GM18498 (cell line): ENCODE results near the gene SLC7A9.
"Not testable (repeated sequence)": the region's sequence is repeated elsewhere in the genome, so short reads cannot be mapped to it uniquely, and the experiment has no call there.

ENCODE experiments used
- ATAC-seq: cut with Tn5 transposase; IDR thresholded peaks from one replicate; pipeline ENCODE4 v1.9.1; 2021; ENCODE audit warnings: mild to moderate bottlenecking, moderate library complexity; ENCODE audit not compliant: unreplicated experiment

Gene SLC7A9

DNA sequence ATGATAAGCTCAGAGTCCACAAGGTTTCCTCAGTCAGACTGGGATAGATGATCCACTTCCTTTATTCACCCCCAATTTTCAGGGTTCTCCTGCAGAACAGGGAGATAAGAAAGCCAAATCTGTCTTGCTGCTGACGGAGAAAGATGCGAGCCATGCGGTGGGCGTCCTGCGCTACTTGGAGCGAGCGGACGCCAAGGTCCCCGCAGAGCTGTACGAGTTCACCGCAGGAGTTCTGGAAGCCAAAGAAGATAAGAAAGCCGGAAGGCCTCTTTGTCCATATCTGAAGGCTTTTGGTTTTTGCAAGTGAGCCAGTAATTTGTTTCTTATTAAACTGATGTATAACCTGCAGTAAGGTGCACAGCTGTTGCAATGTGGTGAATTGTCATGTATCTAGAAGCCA, 66.7 kb downstream of the SLC7A9 start:
- no peak for ATAC-seq

DNA sequence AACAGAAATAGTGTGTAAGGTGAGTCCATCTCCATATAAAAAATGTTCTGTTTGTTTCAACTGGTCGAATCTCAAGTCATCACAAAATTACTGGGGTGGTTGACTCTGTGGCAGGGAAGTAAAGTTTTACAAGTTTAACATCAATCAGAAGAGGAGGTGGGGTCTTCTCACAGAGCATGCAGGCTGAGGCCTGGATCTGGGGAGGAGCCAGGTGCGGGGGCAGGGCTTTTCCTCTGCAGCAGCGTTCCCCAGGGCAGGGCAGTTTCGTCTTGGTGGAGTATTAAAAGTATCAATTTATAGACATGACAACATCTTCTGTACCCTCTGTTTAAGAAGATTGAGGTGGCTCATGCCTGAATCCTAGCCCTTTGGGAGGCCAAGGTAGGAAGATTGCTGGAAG, 68.8 kb downstream of the SLC7A9 start:
- no peak for ATAC-seq

DNA sequence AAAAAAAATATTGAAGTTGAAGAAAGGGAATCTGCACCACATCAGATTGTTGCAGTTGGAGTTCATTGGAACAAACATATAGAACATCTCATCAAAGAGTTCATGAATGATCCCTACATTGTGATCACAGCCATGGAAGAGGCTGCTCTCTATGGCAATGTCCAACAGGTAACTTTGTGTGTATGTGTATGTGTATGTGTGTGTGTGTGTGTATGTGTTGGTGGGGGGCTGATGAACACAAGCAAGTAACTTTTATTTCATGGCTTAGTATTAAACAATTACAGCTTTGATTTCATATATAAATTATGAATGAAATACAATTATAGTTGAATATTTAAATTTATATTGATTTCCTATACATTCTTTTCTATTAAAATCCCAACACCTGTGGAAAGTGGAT, 69.4 kb downstream of the SLC7A9 start:
- no peak for ATAC-seq

DNA sequence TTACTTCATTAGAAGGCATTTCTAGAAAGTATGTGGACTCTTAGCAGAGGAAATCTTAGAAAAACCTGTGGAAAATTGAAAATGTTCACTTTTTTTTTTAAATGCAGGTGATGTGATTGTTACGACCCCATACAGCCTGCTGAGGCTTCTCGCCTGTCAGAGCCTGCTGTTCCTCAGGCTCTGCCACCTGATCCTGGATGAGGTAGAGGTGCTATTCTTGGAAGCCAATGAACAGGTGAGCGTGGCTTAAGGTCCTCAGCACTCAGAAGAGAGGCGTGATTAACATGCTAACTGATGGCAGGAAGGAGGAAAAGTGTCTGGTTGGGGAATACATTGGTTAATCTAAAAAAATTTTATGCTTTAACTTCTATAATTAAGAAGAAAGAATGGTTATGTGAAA, 71.4 kb downstream of the SLC7A9 start:
- no peak for ATAC-seq

DNA sequence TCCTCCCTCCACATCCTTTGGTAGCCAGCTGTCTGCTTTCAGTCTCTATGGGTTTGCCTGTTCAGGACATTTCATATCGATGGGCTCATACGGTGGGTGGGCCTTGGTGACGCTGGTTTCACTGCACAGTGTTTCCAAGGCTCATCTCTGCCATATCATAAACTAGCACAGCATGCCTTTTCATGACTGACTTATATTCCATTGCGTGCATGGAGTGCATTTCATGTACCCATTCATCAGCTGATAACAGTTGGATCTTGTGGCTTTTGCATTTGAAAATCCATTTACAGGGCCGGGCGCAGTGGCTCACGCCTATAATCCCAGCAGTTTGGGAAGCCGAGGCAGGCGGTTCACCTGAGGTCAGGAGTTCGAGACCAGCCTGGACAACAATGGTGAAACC, 80.1 kb downstream of the SLC7A9 start:
- ATAC-seq, result no peak

DNA sequence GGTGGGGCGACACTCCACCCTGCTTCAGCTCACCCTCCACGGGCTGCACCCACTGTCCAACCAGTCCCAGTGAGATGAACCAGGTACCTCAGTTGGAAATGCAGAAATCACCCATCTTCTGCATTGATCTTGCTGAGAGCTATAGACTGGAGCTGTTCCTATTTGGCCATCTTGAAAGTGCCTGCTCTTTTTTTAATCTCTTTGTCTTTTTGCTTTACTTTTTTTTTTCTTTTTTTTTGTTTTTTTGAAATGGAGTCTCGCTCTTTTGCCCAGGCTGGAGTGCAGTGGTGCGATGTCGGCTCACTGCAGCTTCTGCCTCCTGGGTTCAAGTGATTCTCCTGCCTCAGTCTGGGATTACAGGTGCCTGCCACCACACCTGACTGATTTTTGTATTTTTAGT, 81.7 kb downstream of the SLC7A9 start:
- not testable (repeated sequence) for ATAC-seq

DNA sequence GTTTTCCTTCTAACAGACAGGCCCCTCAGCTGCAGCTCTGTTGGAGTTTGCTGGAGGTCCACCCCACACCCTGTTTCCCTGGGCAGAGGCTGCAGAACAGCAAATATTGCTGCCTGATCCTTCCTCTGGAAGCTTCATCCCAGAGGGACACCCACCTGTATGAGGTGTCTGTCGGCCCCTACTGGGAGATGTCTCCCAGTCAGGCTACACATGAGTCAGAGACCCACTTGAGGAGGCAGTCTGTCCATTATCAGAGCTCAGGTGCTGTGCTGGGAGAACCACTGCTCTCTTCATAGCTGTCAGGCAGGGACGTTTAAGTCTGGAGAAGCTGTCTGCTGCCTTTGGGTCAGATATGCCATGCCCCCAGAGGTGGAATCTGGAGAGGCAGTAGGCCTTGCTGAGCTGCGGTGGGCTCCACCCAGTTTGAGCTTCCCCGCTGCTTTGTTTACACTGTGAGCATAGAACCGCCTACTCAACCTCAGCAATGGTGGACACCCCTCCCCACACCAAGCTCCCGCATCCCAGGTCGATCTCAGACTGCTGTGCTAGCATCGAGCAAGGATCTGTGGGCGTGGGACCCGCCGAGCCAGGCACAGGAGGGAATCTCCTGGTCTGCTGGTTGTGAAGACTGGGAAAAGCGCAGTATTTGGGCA, 82.3 kb downstream of the SLC7A9 start:
- ATAC-seq, result not testable (repeated sequence)

DNA sequence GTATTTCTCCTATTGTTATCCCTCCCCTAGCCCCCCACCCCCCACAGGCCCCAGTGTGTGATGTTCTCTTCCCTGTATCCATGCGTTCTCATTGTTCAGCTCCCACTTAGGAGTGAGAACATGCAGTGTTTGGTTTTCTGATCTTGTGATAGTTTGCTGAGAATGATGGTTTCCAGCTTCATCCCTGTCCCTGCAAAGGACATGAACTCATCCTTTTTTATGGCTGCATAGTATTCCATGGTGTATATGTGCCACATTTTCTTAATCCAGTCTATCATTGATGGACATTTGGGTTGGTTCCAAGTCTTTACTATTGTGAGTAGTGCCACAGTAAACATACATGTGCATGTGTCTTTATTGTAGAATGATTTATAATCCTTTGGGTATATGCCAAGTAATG, 87.5 kb downstream of the SLC7A9 start:
- ATAC-seq, result not testable (repeated sequence)

DNA sequence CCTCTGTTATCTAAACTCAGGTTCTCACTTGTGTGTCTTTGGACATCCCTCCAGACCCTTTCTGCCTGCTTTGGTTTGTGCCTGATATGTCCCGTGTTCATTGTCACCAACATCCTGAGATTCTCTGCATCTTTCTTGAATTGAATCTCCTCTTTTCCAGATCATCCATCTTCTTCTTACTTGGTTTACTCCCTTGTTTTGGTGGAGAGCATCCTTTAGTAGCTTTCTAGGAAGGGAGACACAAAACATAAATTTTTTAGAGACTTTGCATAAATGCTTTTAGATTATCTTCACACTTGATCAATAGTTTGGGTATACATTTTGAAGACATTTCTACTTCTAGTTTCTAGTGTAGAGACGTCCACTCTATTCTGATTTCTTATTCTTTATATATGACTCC, 88.3 kb downstream of the SLC7A9 start:
- ATAC-seq, result no peak
